ENCODE measurements around the gene HDAC3.

HDAC3 gene

GRCh38 chr5:141669520-141669919, 32.9 kb upstream of the HDAC3 start:
- Histone ChIP-seq H3K4me3 (ENCODE audit: control insufficient read depth in 1 of 7, extremely low read depth in 1 of 7, insufficient read depth in 4 of 7, low read depth in 2 of 7, low read length in 6 of 7) (no peak overlapping the region), H3K9me3 (ENCODE audit: control extremely low read depth in 1 of 5, control insufficient read depth in 4 of 5, insufficient read depth in 2 of 5, low read depth in 1 of 5, low read length in 4 of 5) (no peaks in the 10 kb centered on the region), H3K27ac (ENCODE audit: insufficient read depth in 1 of 2, low read depth in 1 of 2, low read length in 2 of 2, poor library complexity in 1 of 2, severe bottlenecking in 2 of 2) (no peak overlapping the region), H3K36me3 (ENCODE audit: control insufficient read depth in 4 of 4, insufficient read depth in 4 of 4, low read length in 3 of 4) (no peaks in the 10 kb centered on the region), H3K27me3 (replicated peaks in 2 of 5; ENCODE audit: control insufficient read depth in 4 of 5, insufficient read depth in 5 of 5, low read length in 4 of 5) (no peaks in the 10 kb centered on the region), H3K4me1 (ENCODE audit: control extremely low read depth in 1 of 4, control insufficient read depth in 4 of 4, insufficient read depth in 4 of 4, low read length in 3 of 4) (peaks cover 2 to 5% (median 3%) of the 10 kb centered on the region in 4 experiments)
- 100% methylated on average over 2 of the region's 4 CpGs for WGBS (ENCODE audit: insufficient coverage)
- POLR2A ChIA-PET = no interaction called here
- CTCF ChIA-PET = interaction anchor here (0.6 to 2.5 kb wide), 13 partner anchors 11 to 292 kb away, joined by 3 to 13 read pairs (median 4); partner anchors contain the start of gene FCHSD1
- no peak for DNase-seq

GRCh38 chr5:141668601-141669265, 32.1 kb upstream of the HDAC3 start:
- Histone ChIP-seq H3K27ac (ENCODE audit: insufficient read depth in 1 of 2, low read depth in 1 of 2, low read length in 2 of 2, poor library complexity in 1 of 2, severe bottlenecking in 2 of 2) (no peak overlapping the region), H3K4me1 (ENCODE audit: control extremely low read depth in 1 of 4, control insufficient read depth in 4 of 4, insufficient read depth in 4 of 4, low read length in 3 of 4) (peaks cover 2 to 5% (median 3%) of the 10 kb centered on the region in 4 experiments), H3K27me3 (replicated peaks in 2 of 5; ENCODE audit: control insufficient read depth in 4 of 5, insufficient read depth in 5 of 5, low read length in 4 of 5) (no peaks in the 10 kb centered on the region), H3K9me3 (ENCODE audit: control extremely low read depth in 1 of 5, control insufficient read depth in 4 of 5, insufficient read depth in 2 of 5, low read depth in 1 of 5, low read length in 4 of 5) (no peaks in the 10 kb centered on the region), H3K4me3 (ENCODE audit: control insufficient read depth in 1 of 7, extremely low read depth in 1 of 7, insufficient read depth in 4 of 7, low read depth in 2 of 7, low read length in 6 of 7) (no peak overlapping the region), H3K36me3 (ENCODE audit: control insufficient read depth in 4 of 4, insufficient read depth in 4 of 4, low read length in 3 of 4) (no peaks in the 10 kb centered on the region)
- ChIA-PET CTCF (interaction anchor here (0.8 to 2.5 kb wide), 13 partner anchors 8 to 293 kb away, joined by 3 to 13 read pairs (median 4); partner anchors contain the start of gene FCHSD1), POLR2A (no interaction called here)
- DNase-seq = no peak
- WGBS (ENCODE audit: insufficient coverage) = 96% methylated on average over 6 of the region's 8 CpGs

- H3K4me1 ChIP-seq (ENCODE audit: control extremely low read depth in 1 of 4, control insufficient read depth in 4 of 4, insufficient read depth in 4 of 4, low read length in 3 of 4) = peaks cover 2 to 5% (median 3%) of the 10 kb centered on the region in 4 experiments
- no peaks in the 10 kb centered on the region for H3K27me3 ChIP-seq (replicated peaks in 2 of 5; ENCODE audit: control insufficient read depth in 4 of 5, insufficient read depth in 5 of 5, low read length in 4 of 5)
- ChIA-PET CTCF (interaction anchor here (0.9 to 3.2 kb wide), 5 partner anchors 9 to 295 kb away, joined by 3 to 17 read pairs (median 5); no protein-coding TSS in a partner anchor), POLR2A (no interaction called here)
- no peaks in the 10 kb centered on the region for H3K36me3 ChIP-seq (ENCODE audit: control insufficient read depth in 4 of 4, insufficient read depth in 4 of 4, low read length in 3 of 4)
- no peak overlapping the region for H3K27ac ChIP-seq (ENCODE audit: insufficient read depth in 1 of 2, low read depth in 1 of 2, low read length in 2 of 2, poor library complexity in 1 of 2, severe bottlenecking in 2 of 2)
- 97% methylated on average over 13 of the region's 18 CpGs for WGBS (ENCODE audit: insufficient coverage)
- no peak overlapping the region for H3K4me3 ChIP-seq (ENCODE audit: control insufficient read depth in 1 of 7, extremely low read depth in 1 of 7, insufficient read depth in 4 of 7, low read depth in 2 of 7, low read length in 6 of 7)
- H3K9me3 ChIP-seq (ENCODE audit: control extremely low read depth in 1 of 5, control insufficient read depth in 4 of 5, insufficient read depth in 2 of 5, low read depth in 1 of 5, low read length in 4 of 5) = no peaks in the 10 kb centered on the region
- no peak for DNase-seq
Measured at GRCh38 chr5:141665995-141666940, 29.6 kb upstream of the HDAC3 start.

GRCh38 chr5:141664733-141665461, 28.2 kb upstream of the HDAC3 start:
- WGBS (ENCODE audit: insufficient coverage) = 24% methylated on average over 8 of the region's 13 CpGs
- no peaks in the 10 kb centered on the region for H3K27me3 ChIP-seq (replicated peaks in 2 of 5; ENCODE audit: control insufficient read depth in 4 of 5, insufficient read depth in 5 of 5, low read length in 4 of 5)
- H3K27ac ChIP-seq (ENCODE audit: insufficient read depth in 1 of 2, low read depth in 1 of 2, low read length in 2 of 2, poor library complexity in 1 of 2, severe bottlenecking in 2 of 2) = no peak overlapping the region
- POLR2A ChIA-PET = no interaction called here
- peak; percentile 80 to 90 (median 85) for DNase-seq
- CTCF ChIA-PET = interaction anchor here (0.6 to 3.2 kb wide), 19 partner anchors 8 to 534 kb away, joined by 3 to 17 read pairs (median 3); partner anchors contain the start of genes FCHSD1, HDAC3, PCDH1 and RELL2
- no peaks in the 10 kb centered on the region for H3K9me3 ChIP-seq (ENCODE audit: control extremely low read depth in 1 of 5, control insufficient read depth in 4 of 5, insufficient read depth in 2 of 5, low read depth in 1 of 5, low read length in 4 of 5)
- no peaks in the 10 kb centered on the region for H3K36me3 ChIP-seq (ENCODE audit: control insufficient read depth in 4 of 4, insufficient read depth in 4 of 4, low read length in 3 of 4)
- peak overlapping the region in 1 of 7 experiments; percentile 28 for H3K4me3 ChIP-seq (ENCODE audit: control insufficient read depth in 1 of 7, extremely low read depth in 1 of 7, insufficient read depth in 4 of 7, low read depth in 2 of 7, low read length in 6 of 7)
- peaks cover 2 to 5% (median 3%) of the 10 kb centered on the region in 4 experiments for H3K4me1 ChIP-seq (ENCODE audit: control extremely low read depth in 1 of 4, control insufficient read depth in 4 of 4, insufficient read depth in 4 of 4, low read length in 3 of 4)

GRCh38 chr5:141663506-141663905, 26.9 kb upstream of the HDAC3 start:
- Histone ChIP-seq H3K27me3 (replicated peaks in 2 of 5; ENCODE audit: control insufficient read depth in 4 of 5, insufficient read depth in 5 of 5, low read length in 4 of 5) (no peaks in the 10 kb centered on the region), H3K4me3 (ENCODE audit: control insufficient read depth in 1 of 7, extremely low read depth in 1 of 7, insufficient read depth in 4 of 7, low read depth in 2 of 7, low read length in 6 of 7) (no peak overlapping the region), H3K36me3 (ENCODE audit: control insufficient read depth in 4 of 4, insufficient read depth in 4 of 4, low read length in 3 of 4) (no peaks in the 10 kb centered on the region), H3K27ac (ENCODE audit: insufficient read depth in 1 of 2, low read depth in 1 of 2, low read length in 2 of 2, poor library complexity in 1 of 2, severe bottlenecking in 2 of 2) (no peak overlapping the region), H3K9me3 (ENCODE audit: control extremely low read depth in 1 of 5, control insufficient read depth in 4 of 5, insufficient read depth in 2 of 5, low read depth in 1 of 5, low read length in 4 of 5) (peaks cover 0 to 2% (median 0%) of the 10 kb centered on the region in 5 experiments), H3K4me1 (ENCODE audit: control extremely low read depth in 1 of 4, control insufficient read depth in 4 of 4, insufficient read depth in 4 of 4, low read length in 3 of 4) (peaks cover 2 to 5% (median 3%) of the 10 kb centered on the region in 4 experiments)
- ChIA-PET CTCF (interaction anchor here (0.9 to 1.4 kb wide), 6 partner anchors 10 to 300 kb away, joined by 3 to 6 read pairs (median 4); partner anchors contain the start of genes HDAC3 and RELL2), POLR2A (no interaction called here)
- 97% methylated on average over 4 of the region's 8 CpGs for WGBS (ENCODE audit: insufficient coverage)
- no peak for DNase-seq

- POLR2A ChIA-PET = no interaction called here
- Histone ChIP-seq H3K27ac (ENCODE audit: insufficient read depth in 1 of 2, low read depth in 1 of 2, low read length in 2 of 2, poor library complexity in 1 of 2, severe bottlenecking in 2 of 2) (no peak overlapping the region), H3K9me3 (ENCODE audit: control extremely low read depth in 1 of 5, control insufficient read depth in 4 of 5, insufficient read depth in 2 of 5, low read depth in 1 of 5, low read length in 4 of 5) (peaks cover 0 to 2% (median 0%) of the 10 kb centered on the region in 5 experiments), H3K27me3 (replicated peaks in 2 of 5; ENCODE audit: control insufficient read depth in 4 of 5, insufficient read depth in 5 of 5, low read length in 4 of 5) (peaks cover 0 to under 1% (median 0%) of the 10 kb centered on the region in 5 experiments), H3K4me3 (ENCODE audit: control insufficient read depth in 1 of 7, extremely low read depth in 1 of 7, insufficient read depth in 4 of 7, low read depth in 2 of 7, low read length in 6 of 7) (no peak overlapping the region), H3K4me1 (ENCODE audit: control extremely low read depth in 1 of 4, control insufficient read depth in 4 of 4, insufficient read depth in 4 of 4, low read length in 3 of 4) (peaks cover 2 to 5% (median 3%) of the 10 kb centered on the region in 4 experiments), H3K36me3 (ENCODE audit: control insufficient read depth in 4 of 4, insufficient read depth in 4 of 4, low read length in 3 of 4) (no peaks in the 10 kb centered on the region)
- 98% methylated on average over 10 of the region's 17 CpGs for WGBS (ENCODE audit: insufficient coverage)
- CTCF ChIA-PET = interaction anchor here (0.6 to 1.3 kb wide), 5 partner anchors 10 to 298 kb away, joined by 3 read pairs; no protein-coding TSS in a partner anchor
- DNase-seq = no peak
Measured at GRCh38 chr5:141662028-141662427, 25.4 kb upstream of the HDAC3 start.

Measured in common myeloid progenitor, CD34-positive (primary cell).